HG03565 (cell line): ENCODE measurements around the gene GDF10.

Experiments
- ATAC-seq: cut with Tn5 transposase; IDR thresholded peaks from one replicate; pipeline ENCODE4 v1.9.1; 2021; ENCODE audit warnings: mild to moderate bottlenecking, moderate library complexity; ENCODE audit not compliant: unreplicated experiment

GDF10 gene

GRCh38 chr10:47350671-47351640, 51.0 kb downstream of the GDF10 start:
- no peak for ATAC-seq

GRCh38 chr10:47351899-47352815, 52.2 kb downstream of the GDF10 start:
- no peak for ATAC-seq

GRCh38 chr10:47353351-47353750, 53.4 kb downstream of the GDF10 start:
- no peak for ATAC-seq

GRCh38 chr10:47354165-47354564, 54.2 kb downstream of the GDF10 start:
- ATAC-seq = no peak

- no peak for ATAC-seq
Observed at GRCh38 chr10:47354900-47355299, 54.9 kb downstream of the GDF10 start.

GRCh38 chr10:47356708-47357107, 56.7 kb downstream of the GDF10 start:
- ATAC-seq = no peak

- no peak for ATAC-seq
Observed at GRCh38 chr10:47357131-47357582, 57.2 kb downstream of the GDF10 start.

- no peak for ATAC-seq
Observed at GRCh38 chr10:47357911-47358310, 57.9 kb downstream of the GDF10 start.

- ATAC-seq = no peak
Observed at GRCh38 chr10:47358457-47358856, 58.5 kb downstream of the GDF10 start.

- no peak for ATAC-seq
Observed at GRCh38 chr10:47359101-47359500, 59.1 kb downstream of the GDF10 start.

- ATAC-seq = no peak
Observed at GRCh38 chr10:47359626-47360418, 59.8 kb downstream of the GDF10 start.

GRCh38 chr10:47360419-47361040, 60.5 kb downstream of the GDF10 start:
- no peak for ATAC-seq

GRCh38 chr10:47361293-47361692, 61.3 kb downstream of the GDF10 start:
- ATAC-seq = no peak

- ATAC-seq = no peak
Observed at GRCh38 chr10:47362199-47362598, 62.2 kb downstream of the GDF10 start.
